ENCODE measurements around the gene RHOT2.

DNA sequence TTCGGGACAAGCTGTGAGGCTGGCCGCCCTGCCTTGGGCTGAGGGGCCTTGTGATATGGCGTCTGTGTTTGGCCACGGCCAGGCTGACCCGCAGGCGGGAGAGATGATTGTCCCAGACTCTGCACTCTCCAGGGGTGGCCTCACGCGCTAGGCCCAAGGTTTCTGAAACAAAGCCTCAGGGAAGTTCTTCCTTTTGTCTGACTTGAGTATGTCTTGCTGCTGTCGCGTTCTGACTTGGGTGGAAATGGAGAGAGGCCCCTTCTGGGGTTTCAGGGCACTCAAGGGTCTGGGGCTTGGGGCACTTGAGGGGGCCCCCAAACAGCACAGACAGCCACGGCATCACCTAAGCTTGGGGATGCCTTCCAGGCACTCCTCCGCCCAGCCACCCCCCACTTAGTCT is 43.2 kb downstream of the RHOT2 start:
- TF ChIP-seq, protein P1, sequence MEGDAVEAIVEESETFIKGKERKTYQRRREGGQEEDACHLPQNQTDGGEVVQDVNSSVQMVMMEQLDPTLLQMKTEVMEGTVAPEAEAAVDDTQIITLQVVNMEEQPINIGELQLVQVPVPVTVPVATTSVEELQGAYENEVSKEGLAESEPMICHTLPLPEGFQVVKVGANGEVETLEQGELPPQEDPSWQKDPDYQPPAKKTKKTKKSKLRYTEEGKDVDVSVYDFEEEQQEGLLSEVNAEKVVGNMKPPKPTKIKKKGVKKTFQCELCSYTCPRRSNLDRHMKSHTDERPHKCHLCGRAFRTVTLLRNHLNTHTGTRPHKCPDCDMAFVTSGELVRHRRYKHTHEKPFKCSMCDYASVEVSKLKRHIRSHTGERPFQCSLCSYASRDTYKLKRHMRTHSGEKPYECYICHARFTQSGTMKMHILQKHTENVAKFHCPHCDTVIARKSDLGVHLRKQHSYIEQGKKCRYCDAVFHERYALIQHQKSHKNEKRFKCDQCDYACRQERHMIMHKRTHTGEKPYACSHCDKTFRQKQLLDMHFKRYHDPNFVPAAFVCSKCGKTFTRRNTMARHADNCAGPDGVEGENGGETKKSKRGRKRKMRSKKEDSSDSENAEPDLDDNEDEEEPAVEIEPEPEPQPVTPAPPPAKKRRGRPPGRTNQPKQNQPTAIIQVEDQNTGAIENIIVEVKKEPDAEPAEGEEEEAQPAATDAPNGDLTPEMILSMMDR (conservative IDR thresholded peaks at IDR 0.05 in 1 of 2, IDR thresholded peaks at IDR 0.05 in 1 of 2; ENCODE audit: extremely low read depth in 1 of 2, insufficient read depth in 1 of 2, low read depth in 1 of 2, low read length in 2 of 2): no peak
- TF ChIP-seq EZH2 (IDR thresholded peaks at IDR 0.05; ENCODE audit: borderline replicate concordance, low read length): no peak
